Thyroid gland (tissue), 4 donors: Measurements from ENCODE around the gene FAM216B.

Experiments used
- POLR2A ChIP-seq, 2 donors: fragments of 450-650 bp; IDR thresholded peaks; one replicate each; pipeline ENCODE4 v1.6.1; 2017; ENCODE audit warnings: antibody characterized with exemption in 2 of 2, mild to moderate bottlenecking in 2 of 2, moderate library complexity in 1 of 2
- TF ChIP-seq, protein P1 (sequence below), 6 experiments: fragments of 200-600 bp in 3 of 6; fragments of 450-650 bp in 3 of 6; sonication (generic) in 3 of 6; IDR thresholded peaks; one replicate each; pipeline ENCODE4 v1.5.1; 2016 to 2019; ENCODE audit warnings: antibody characterized with exemption in 6 of 6, mild to moderate bottlenecking in 2 of 6, inconsistent platforms in 1 of 6, moderate library complexity in 1 of 6

DNA sequence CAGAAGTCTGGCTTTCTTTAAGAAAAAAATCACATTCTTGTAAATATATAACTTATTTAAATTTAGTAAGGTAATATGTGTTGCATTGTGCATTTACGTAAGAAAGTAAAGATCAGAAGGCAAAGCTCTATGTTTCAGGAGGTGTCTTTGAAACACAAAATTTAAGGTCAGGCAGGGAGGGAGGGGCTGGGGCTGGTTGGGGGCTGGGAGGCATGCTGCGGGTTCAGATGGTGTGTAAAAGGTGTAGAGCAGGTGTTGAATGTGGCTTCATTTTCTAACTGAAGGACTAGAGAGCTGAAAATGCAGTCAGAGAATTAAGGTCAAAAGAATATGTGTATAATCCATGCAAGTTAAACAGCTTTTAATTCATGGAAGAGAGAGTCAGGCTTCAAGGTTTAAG lies 14.3 kb downstream of the FAM216B start:
- TF ChIP-seq, protein P1, sequence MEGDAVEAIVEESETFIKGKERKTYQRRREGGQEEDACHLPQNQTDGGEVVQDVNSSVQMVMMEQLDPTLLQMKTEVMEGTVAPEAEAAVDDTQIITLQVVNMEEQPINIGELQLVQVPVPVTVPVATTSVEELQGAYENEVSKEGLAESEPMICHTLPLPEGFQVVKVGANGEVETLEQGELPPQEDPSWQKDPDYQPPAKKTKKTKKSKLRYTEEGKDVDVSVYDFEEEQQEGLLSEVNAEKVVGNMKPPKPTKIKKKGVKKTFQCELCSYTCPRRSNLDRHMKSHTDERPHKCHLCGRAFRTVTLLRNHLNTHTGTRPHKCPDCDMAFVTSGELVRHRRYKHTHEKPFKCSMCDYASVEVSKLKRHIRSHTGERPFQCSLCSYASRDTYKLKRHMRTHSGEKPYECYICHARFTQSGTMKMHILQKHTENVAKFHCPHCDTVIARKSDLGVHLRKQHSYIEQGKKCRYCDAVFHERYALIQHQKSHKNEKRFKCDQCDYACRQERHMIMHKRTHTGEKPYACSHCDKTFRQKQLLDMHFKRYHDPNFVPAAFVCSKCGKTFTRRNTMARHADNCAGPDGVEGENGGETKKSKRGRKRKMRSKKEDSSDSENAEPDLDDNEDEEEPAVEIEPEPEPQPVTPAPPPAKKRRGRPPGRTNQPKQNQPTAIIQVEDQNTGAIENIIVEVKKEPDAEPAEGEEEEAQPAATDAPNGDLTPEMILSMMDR (IDR thresholded peaks at IDR 0.05) = no peak
- TF ChIP-seq POLR2A (IDR thresholded peaks at IDR 0.05) = no peak
